ENCODE data around the gene ZIC1. TPM values are rescaled to one million over a fixed set of nuclear protein-coding genes. Genes with fewer than 3 reads are reported as not detected.
A peak's percentile ranks its signal among the peaks of the same experiment; 100 is the strongest.

ZIC1 gene
- total RNA-seq, 1 experiment from 2014 or later, result 0.36 TPM

GRCh38 chr3:147408188-147409100, 721 bp upstream of the ZIC1 start:
- no peak for DNase-seq (ENCODE audit: low read depth, low spot score)
- no peak for ATAC-seq
- H3K36me3 ChIP-seq (ENCODE audit: control insufficient read depth, insufficient read depth, low read length), result no peaks in the 10 kb centered on the region
- no peaks in the 10 kb centered on the region for H3K4me1 ChIP-seq (ENCODE audit: control insufficient read depth, insufficient read depth, low read length)
- H3K4me3 ChIP-seq (ENCODE audit: low read depth in 2 of 2, low read length in 2 of 2), result peak overlapping the region in 1 of 2 experiments; percentile 11; a peak in 2 of 4 replicates
- intact Hi-C loops (cut with micrococcal nuclease; ENCODE audit: unreplicated experiment) (no loop called here), in situ Hi-C loops (cut with HindIII; ENCODE audit: low pct_unique_long_range_greater_than_20kb, low sequenced_read_pairs) (no loop called here)
- H3K9me3 ChIP-seq (ENCODE audit: control insufficient read depth, insufficient read depth, low read depth, low read length), result no peaks in the 10 kb centered on the region
- no peaks in the 10 kb centered on the region; the same call in none of the 2 replicates for H3K27me3 ChIP-seq (ENCODE audit: control insufficient read depth, insufficient read depth, low read length)
- H3K27ac ChIP-seq (ENCODE audit: low read length), result no peak overlapping the region
- no TSS peak for BruUV-seq (replicated peaks)
- TF ChIP-seq CTCF (IDR thresholded peaks at IDR 0.05), result no peak
- no peak for TF ChIP-seq TCF7L2 (IDR thresholded peaks at IDR 0.05; ENCODE audit: low read depth, low read length)
- TF ChIP-seq POLR2AphosphoS5 (IDR thresholded peaks at IDR 0.05; ENCODE audit: low read depth, low read length), result no peak
- no peak for TF ChIP-seq SIN3A (IDR thresholded peaks at IDR 0.05; ENCODE audit: borderline replicate concordance, insufficient read depth, low read depth, low read length)
- no peak for TF ChIP-seq REST (IDR thresholded peaks at IDR 0.05; ENCODE audit: insufficient read depth in 1 of 2, low read depth in 2 of 2, low read length in 1 of 2)
- ChIA-PET CTCF (no interaction called here), POLR2A (no interaction called here)

- Histone ChIP-seq H3K9me3 (ENCODE audit: control insufficient read depth, insufficient read depth, low read depth, low read length) (no peaks in the 10 kb centered on the region), H3K4me3 (ENCODE audit: low read depth in 2 of 2, low read length in 2 of 2) (no peak overlapping the region), H3K4me1 (ENCODE audit: control insufficient read depth, insufficient read depth, low read length) (no peaks in the 10 kb centered on the region), H3K27me3 (ENCODE audit: control insufficient read depth, insufficient read depth, low read length) (no peaks in the 10 kb centered on the region; the same call in none of the 2 replicates), H3K36me3 (ENCODE audit: control insufficient read depth, insufficient read depth, low read length) (no peaks in the 10 kb centered on the region), H3K27ac (ENCODE audit: low read length) (no peak overlapping the region)
- in situ Hi-C loops (cut with HindIII; ENCODE audit: low pct_unique_long_range_greater_than_20kb, low sequenced_read_pairs), result no loop called here
- ChIA-PET POLR2A (no interaction called here), CTCF (no interaction called here)
- intact Hi-C loops (cut with micrococcal nuclease; ENCODE audit: unreplicated experiment), result no loop called here
- DNase-seq (ENCODE audit: low read depth, low spot score) (no peak), ATAC-seq (no peak)
- no peak for TF ChIP-seq TCF7L2 (IDR thresholded peaks at IDR 0.05; ENCODE audit: low read depth, low read length)
- TF ChIP-seq SIN3A (IDR thresholded peaks at IDR 0.05; ENCODE audit: borderline replicate concordance, insufficient read depth, low read depth, low read length), result no peak
- no TSS peak for BruUV-seq (replicated peaks)
These were observed 956 bp downstream of the ZIC1 start for GRCh38 chr3:147410116-147410525.
